H9 (cell line): ENCODE results near the gene IFIH1. TPM values are rescaled to one million over a fixed set of nuclear protein-coding genes. Genes with fewer than 3 reads are reported as not detected.

Experiments used
- DNase-seq: peaks from one replicate; pipeline ENCODE4 v3.0.0-alpha.2; 2017
- H2AFZ ChIP-seq: one replicate; pipeline ENCODE4 v1.6.1; 2013; ENCODE audit warnings: mild to moderate bottlenecking, low read length, control low read depth, moderate library complexity
- H2AK5ac ChIP-seq: 2 replicates; pipeline ENCODE4 v1.6.1; 2013; ENCODE audit warnings: low read length, control low read depth, mixed read lengths; ENCODE audit not compliant: insufficient read length
- H2BK120ac ChIP-seq: one replicate; pipeline ENCODE4 v1.6.1; 2013; ENCODE audit warnings: low read depth, mild to moderate bottlenecking, low read length, control low read depth, inconsistent platforms; ENCODE audit not compliant: poor library complexity, severe bottlenecking
- H2BK12ac ChIP-seq: 2 replicates; pipeline ENCODE4 v1.6.1; 2013; ENCODE audit warnings: low read length, control low read depth, mixed read lengths, low read depth; ENCODE audit not compliant: insufficient read length
- H2BK15ac ChIP-seq: 2 replicates; pipeline ENCODE4 v1.6.1; 2013; ENCODE audit warnings: low read depth, low read length, control low read depth
- H2BK20ac ChIP-seq: one replicate; pipeline ENCODE4 v1.6.1; 2013; ENCODE audit warnings: low read depth, mild to moderate bottlenecking, low read length, control low read depth, inconsistent platforms; ENCODE audit not compliant: poor library complexity, severe bottlenecking
- H2BK5ac ChIP-seq: 2 replicates; pipeline ENCODE4 v1.6.1; 2013; ENCODE audit warnings: low read length, control low read depth, mixed read lengths; ENCODE audit not compliant: insufficient read length
- H3K14ac ChIP-seq: 2 replicates; pipeline ENCODE4 v1.6.1; 2013; ENCODE audit warnings: low read length, control low read depth; ENCODE audit not compliant: insufficient read depth
- H3K18ac ChIP-seq: 2 replicates; pipeline ENCODE4 v1.6.1; 2013; ENCODE audit warnings: low read depth, mild to moderate bottlenecking, mixed read lengths, low read length, control low read depth; ENCODE audit not compliant: insufficient read length
- H3K23ac ChIP-seq: 2 replicates; pipeline ENCODE4 v1.6.1; 2013; ENCODE audit warnings: low read length, control low read depth, mixed read lengths, low read depth; ENCODE audit not compliant: insufficient read length
- H3K23me2 ChIP-seq: 2 replicates; pipeline ENCODE4 v1.6.1; 2013; ENCODE audit warnings: low read depth, mild to moderate bottlenecking, mixed read lengths, low read length, control low read depth; ENCODE audit not compliant: insufficient read length, poor library complexity, severe bottlenecking
- H3K27ac ChIP-seq: 2 replicates; pipeline ENCODE4 v1.5.1; 2013; ENCODE audit warnings: low read length, control low read depth, mixed read lengths, low read depth; ENCODE audit not compliant: insufficient read length
- H3K27me3 ChIP-seq: 2 replicates; pipeline ENCODE4 v1.6.1; 2013; ENCODE audit warnings: low read length, control low read depth, inconsistent platforms; ENCODE audit not compliant: insufficient read depth
- H3K4ac ChIP-seq: 2 replicates; pipeline ENCODE4 v1.6.1; 2013; ENCODE audit warnings: low read depth, mild to moderate bottlenecking, control low read depth, inconsistent platforms, low read length, moderate library complexity
- H3K4me1 ChIP-seq: 2 replicates; pipeline ENCODE4 v1.6.1; 2013; ENCODE audit warnings: low read length, control low read depth, inconsistent platforms; ENCODE audit not compliant: insufficient read depth
- H3K4me2 ChIP-seq: 2 replicates; pipeline ENCODE4 v1.6.1; 2013; ENCODE audit warnings: low read length, control low read depth, mixed read lengths; ENCODE audit not compliant: insufficient read length, insufficient read depth
- H3K56ac ChIP-seq: 2 replicates; pipeline ENCODE4 v1.6.1; 2013; ENCODE audit warnings: low read depth, mild to moderate bottlenecking, mixed read lengths, low read length, control low read depth; ENCODE audit not compliant: insufficient read length
- H3K79me1 ChIP-seq: 2 replicates; pipeline ENCODE4 v1.6.1; 2013; ENCODE audit warnings: low read depth, mild to moderate bottlenecking, moderate library complexity, low read length, control low read depth, inconsistent platforms; ENCODE audit not compliant: insufficient read depth, poor library complexity, severe bottlenecking
- H3K79me2 ChIP-seq: 2 replicates; pipeline ENCODE4 v1.6.1; 2013; ENCODE audit warnings: low read length, control low read depth, inconsistent platforms; ENCODE audit not compliant: insufficient read depth
- H3K9ac ChIP-seq: 2 replicates; pipeline ENCODE4 v1.6.1; 2013; ENCODE audit warnings: low read length, control low read depth, mixed read lengths; ENCODE audit not compliant: insufficient read length; ENCODE audit errors: extremely low read depth
- H3K9me3 ChIP-seq: one replicate; pipeline ENCODE4 v1.6.1; 2013; ENCODE audit warnings: low read depth, low read length, inconsistent platforms; ENCODE audit not compliant: control insufficient read depth
- H3T11ph ChIP-seq: one replicate; pipeline ENCODE4 v1.6.1; 2013; ENCODE audit warnings: mild to moderate bottlenecking, low read length, control low read depth, inconsistent platforms
- H4K20me1 ChIP-seq: one replicate; pipeline ENCODE4 v1.6.1; 2013; ENCODE audit not compliant: control insufficient read depth, insufficient read length, insufficient read depth
- H4K5ac ChIP-seq: 2 replicates; pipeline ENCODE4 v1.6.1; 2013; ENCODE audit warnings: low read depth, mild to moderate bottlenecking, mixed read lengths, low read length, control low read depth; ENCODE audit not compliant: insufficient read length
- H4K8ac ChIP-seq: replicated peaks from 2 replicates; pipeline ENCODE4 v1.6.1; 2013; ENCODE audit warnings: low read length, control low read depth, mixed read lengths, low read depth; ENCODE audit not compliant: insufficient read length
- H4K91ac ChIP-seq: 2 replicates; pipeline ENCODE4 v1.6.1; 2013; ENCODE audit warnings: low read depth, mild to moderate bottlenecking, moderate library complexity, mixed read lengths, low read length, control low read depth; ENCODE audit not compliant: insufficient read length
- H3K27ac Mint-ChIP-seq, 3 experiments: 2 replicates in 2 of 3; 3 replicates in 1 of 3; pipeline ENCODE4 v1.8.0; 2020 to 2021; ENCODE audit warnings: mixed read lengths in 3 of 3, mild to moderate bottlenecking in 1 of 3, moderate library complexity in 1 of 3
- H3K27me3 Mint-ChIP-seq: 2 replicates; pipeline ENCODE4 v1.8.0; 2021; ENCODE audit warnings: low read depth, mild to moderate bottlenecking, moderate library complexity, mixed read lengths
- H3K36me3 Mint-ChIP-seq, 3 experiments: 2 replicates in 2 of 3; 3 replicates in 1 of 3; pipeline ENCODE4 v1.8.0; 2020 to 2021; ENCODE audit warnings: low read depth in 3 of 3, mixed read lengths in 3 of 3; ENCODE audit not compliant: insufficient read depth in 1 of 3
- H3K4me1 Mint-ChIP-seq, 2 experiments: 2 replicates each; pipeline ENCODE4 v1.8.0; 2020; ENCODE audit warnings: mixed read lengths in 2 of 2
- H3K4me3 Mint-ChIP-seq, 2 experiments: 2 replicates in 1 of 2; 3 replicates in 1 of 2; pipeline ENCODE4 v1.8.0; 2020 to 2021; ENCODE audit warnings: mild to moderate bottlenecking in 2 of 2, mixed read lengths in 2 of 2, moderate library complexity in 1 of 2
- H3K9me3 Mint-ChIP-seq, 2 experiments: 2 replicates in 1 of 2; 3 replicates in 1 of 2; pipeline ENCODE4 v1.8.0; 2020; ENCODE audit warnings: mild to moderate bottlenecking in 2 of 2, mixed read lengths in 2 of 2, moderate library complexity in 1 of 2
- CTCF ChIP-seq: fragments of 200-600 bp; sonication (generic); conservative IDR thresholded peaks from 3 replicates; pipeline ENCODE4 v1.8.0; 2021; ENCODE audit warnings: antibody characterized with exemption, mild to moderate bottlenecking
- WGBS: extraction: QIAGEN DNeasy Blood & Tissue Kit; methylation state at CpG from one replicate; pipeline ENCODE4 v1.1.7; 2013; ENCODE audit warnings: missing lambda C conversion rate, low lambda C conversion rate, mixed read lengths; ENCODE audit not compliant: insufficient read length; ENCODE audit errors: extremely low coverage; 5-methylcytosine and 5-hydroxymethylcytosine counted together
- total RNA-seq: library from RNA; stranded (reverse); gene quantifications from 2 replicates; pipeline ENCODE4 v1.2.1, GENCODE V29; 2021

The IFIH1 gene
- total RNA-seq, 1 experiment from 2014 or later, result 0.81 TPM

- Histone ChIP-seq H4K5ac (no peak overlapping the region), H2BK120ac (no peak overlapping the region), H2BK5ac (no peak overlapping the region), H3K18ac (no peak overlapping the region), H3K23ac (no peak overlapping the region), H2AK5ac (no peak overlapping the region), H2AFZ (no peak overlapping the region), H2BK12ac (no peak overlapping the region), H3K23me2 (no peaks in the 10 kb centered on the region), H3K79me2 (no peaks in the 10 kb centered on the region), H3T11ph (no peak overlapping the region), H3K79me1 (no peaks in the 10 kb centered on the region), H2BK15ac (no peak overlapping the region), H3K9me3 (no peaks in the 10 kb centered on the region), H4K91ac (no peak overlapping the region), H4K8ac (no peak overlapping the region), H3K27me3 (no peaks in the 10 kb centered on the region), H3K4me1 (no peaks in the 10 kb centered on the region), H3K9ac (no peak overlapping the region), H3K4ac (no peak overlapping the region), H4K20me1 (no peaks in the 10 kb centered on the region), H3K27ac (no peak overlapping the region), H2BK20ac (no peak overlapping the region), H3K14ac (no peak overlapping the region), H3K4me2 (no peak overlapping the region), H3K56ac (no peak overlapping the region)
- peak; percentile 89 for DNase-seq
- no peaks in the 10 kb centered on the region for H3K27me3 Mint-ChIP-seq
- H3K4me3 Mint-ChIP-seq, result no peak overlapping the region
- no peaks in the 10 kb centered on the region; a peak in 1 of 4 replicates for H3K4me1 Mint-ChIP-seq
- TF ChIP-seq CTCF, result peak; percentile 93
- no peaks in the 10 kb centered on the region for H3K9me3 Mint-ChIP-seq
- no CpG with 5 or more reads among the region's 11 CpGs for WGBS
- no peaks in the 10 kb centered on the region for H3K36me3 Mint-ChIP-seq
- peak overlapping the region in 1 of 3 experiments; percentile 86; a peak in 1 of 7 replicates for H3K27ac Mint-ChIP-seq
Observed at GRCh38 chr2:162221064-162221463, 97.4 kb downstream of the IFIH1 start.
